ENCODE measurements around the gene JSRP1.

DNA sequence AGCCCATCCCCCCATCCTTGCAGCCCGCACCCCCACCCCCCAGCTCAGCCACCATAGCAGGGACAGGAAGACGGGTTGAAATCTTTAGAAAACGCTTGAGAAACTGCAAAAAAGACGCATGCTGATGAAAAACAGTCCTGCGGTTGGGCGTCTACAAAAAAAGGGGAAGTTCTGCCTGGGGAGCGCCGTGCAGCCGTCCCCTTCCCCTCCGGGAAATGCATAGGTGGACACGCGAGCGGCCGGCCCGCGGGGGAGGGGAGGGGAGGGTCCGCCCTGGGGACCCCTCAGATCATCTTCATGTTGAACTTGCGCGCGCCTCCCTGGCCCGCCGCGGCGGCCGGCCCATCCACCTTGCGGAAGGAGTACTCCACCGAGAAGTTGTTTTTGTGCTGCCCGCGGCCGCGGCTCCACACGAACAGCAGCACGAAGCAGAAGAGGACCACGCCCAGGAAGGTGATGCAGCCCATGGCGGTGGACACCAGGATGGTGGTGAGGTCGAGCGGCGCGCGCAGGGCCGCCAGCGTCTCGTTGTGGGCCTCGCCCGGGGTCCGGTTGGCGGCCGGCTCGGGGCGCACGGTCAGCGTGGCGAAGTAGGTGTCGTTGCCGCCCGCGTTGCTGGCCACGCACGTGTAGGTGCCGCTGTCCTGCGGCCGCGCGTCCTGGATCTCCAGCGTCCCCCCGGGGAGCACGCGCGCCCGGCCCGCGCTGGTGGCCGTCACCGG, 33.7 kb upstream of the JSRP1 start:
- TF ChIP-seq ZNF274 (IDR thresholded peaks at IDR 0.05; ENCODE audit: low read depth, low read length), result no peak
- TF ChIP-seq YY1 (IDR thresholded peaks at IDR 0.05; ENCODE audit: insufficient read depth, insufficient read length), result no peak
- no peak for TF ChIP-seq SUZ12 (IDR thresholded peaks at IDR 0.05; ENCODE audit: extremely low read depth, insufficient read depth, insufficient read length)
